22Rv1 (cell line): ENCODE data around the gene CRLF2.

Experiments used
- H3K27ac ChIP-seq: fragments of 450-650 bp; 2 replicates; pipeline ENCODE4 v1.5.1; 2017
- ZFX ChIP-seq: fragments of 450-650 bp; IDR thresholded peaks from 2 replicates; pipeline ENCODE4 v1.6.1; 2017; ENCODE audit warnings: antibody characterized with exemption, borderline replicate concordance
- TF ChIP-seq, protein P1 (sequence below): fragments of 450-650 bp; IDR thresholded peaks from 2 replicates; pipeline ENCODE4 v1.5.1; 2017; ENCODE audit warnings: mild to moderate bottlenecking

The CRLF2 gene

DNA sequence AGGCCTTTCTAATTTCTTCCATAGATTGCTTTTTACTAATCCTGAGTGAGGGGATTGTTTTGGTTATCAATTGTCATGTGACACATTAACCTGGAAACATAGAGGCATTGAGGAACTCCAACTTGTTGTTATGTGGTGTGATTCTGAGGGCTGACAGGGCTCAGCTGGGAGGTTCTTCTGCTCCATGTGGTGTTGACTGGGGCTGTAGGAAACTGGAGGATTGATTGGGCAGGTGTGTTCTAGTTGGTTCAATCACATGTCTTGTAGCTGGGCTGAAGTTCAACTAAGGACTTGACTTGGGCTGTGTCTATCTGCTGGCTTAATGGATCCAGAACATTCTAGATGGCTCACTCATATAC lies 10.8 kb upstream of the CRLF2 start:
- TF ChIP-seq, protein P1, sequence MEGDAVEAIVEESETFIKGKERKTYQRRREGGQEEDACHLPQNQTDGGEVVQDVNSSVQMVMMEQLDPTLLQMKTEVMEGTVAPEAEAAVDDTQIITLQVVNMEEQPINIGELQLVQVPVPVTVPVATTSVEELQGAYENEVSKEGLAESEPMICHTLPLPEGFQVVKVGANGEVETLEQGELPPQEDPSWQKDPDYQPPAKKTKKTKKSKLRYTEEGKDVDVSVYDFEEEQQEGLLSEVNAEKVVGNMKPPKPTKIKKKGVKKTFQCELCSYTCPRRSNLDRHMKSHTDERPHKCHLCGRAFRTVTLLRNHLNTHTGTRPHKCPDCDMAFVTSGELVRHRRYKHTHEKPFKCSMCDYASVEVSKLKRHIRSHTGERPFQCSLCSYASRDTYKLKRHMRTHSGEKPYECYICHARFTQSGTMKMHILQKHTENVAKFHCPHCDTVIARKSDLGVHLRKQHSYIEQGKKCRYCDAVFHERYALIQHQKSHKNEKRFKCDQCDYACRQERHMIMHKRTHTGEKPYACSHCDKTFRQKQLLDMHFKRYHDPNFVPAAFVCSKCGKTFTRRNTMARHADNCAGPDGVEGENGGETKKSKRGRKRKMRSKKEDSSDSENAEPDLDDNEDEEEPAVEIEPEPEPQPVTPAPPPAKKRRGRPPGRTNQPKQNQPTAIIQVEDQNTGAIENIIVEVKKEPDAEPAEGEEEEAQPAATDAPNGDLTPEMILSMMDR = no peak
- no peak for TF ChIP-seq ZFX
- no peak overlapping the region for H3K27ac ChIP-seq

- TF ChIP-seq, protein P1 = no peak
- no peak for TF ChIP-seq ZFX
- H3K27ac ChIP-seq = no peak overlapping the region
These were observed 10.2 kb upstream of the CRLF2 start for GRCh38 chrX:1222531-1223241.

GRCh38 chrX:1221296-1221845 lies 8.9 kb upstream of the CRLF2 start:
- TF ChIP-seq ZFX = no peak
- TF ChIP-seq, protein P1 = no peak
- no peak overlapping the region for H3K27ac ChIP-seq

DNA sequence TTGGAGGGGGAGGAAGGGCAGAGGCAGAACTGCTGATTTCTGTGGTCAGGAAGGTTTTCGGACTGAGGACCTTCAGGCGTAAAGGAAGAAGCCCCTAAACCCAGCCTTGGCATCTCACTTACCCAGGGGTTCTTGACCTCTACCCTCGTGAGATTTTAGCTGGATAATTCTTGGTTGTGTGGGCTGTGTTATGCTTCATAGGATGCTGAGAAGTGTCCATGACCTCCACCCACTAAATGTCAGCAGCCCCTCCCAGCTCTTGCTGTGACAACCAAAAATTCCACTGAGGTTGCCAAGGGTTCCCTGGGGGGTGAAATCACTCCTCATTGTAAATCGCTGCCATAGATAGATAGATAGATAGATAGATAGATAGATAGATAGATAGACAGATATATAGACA lies 5.8 kb upstream of the CRLF2 start:
- TF ChIP-seq, protein P1 = no peak
- no peak for TF ChIP-seq ZFX
- no peak overlapping the region for H3K27ac ChIP-seq

DNA sequence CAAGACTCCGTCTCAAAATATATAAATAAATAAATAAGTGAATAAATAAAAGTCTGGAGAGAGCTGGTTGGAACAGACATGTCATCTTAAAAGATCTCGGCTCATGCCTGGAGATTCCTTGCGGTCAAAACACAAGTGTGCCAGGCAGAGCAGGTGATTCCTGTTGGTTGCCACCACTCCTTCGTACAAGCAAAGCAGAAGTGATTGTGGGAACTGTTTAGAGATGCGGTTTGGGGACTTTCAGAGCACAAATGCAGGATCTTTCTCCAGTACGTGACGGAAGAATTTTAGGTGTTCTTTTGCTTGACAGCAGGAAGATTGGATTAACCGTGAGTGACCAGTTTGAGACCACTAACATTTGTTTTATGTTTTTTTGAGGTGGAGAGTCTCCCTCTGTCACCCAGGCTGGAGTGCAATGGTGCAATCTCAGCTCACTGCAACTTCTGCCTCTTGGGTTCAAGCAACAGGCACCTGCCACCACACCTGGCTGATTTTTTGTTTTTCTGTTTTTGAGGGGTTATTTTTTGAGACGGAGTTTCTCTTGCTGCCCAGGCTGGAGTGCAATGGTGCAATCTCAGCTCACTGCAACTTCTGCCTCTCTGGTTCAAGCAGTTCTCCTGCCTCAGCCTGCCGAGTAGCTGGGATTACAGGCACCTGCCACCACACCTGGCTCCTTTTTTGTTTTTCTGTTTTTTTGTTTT lies 2.8 kb upstream of the CRLF2 start:
- no peak for TF ChIP-seq ZFX
- TF ChIP-seq, protein P1 = no peak
- no peak overlapping the region for H3K27ac ChIP-seq

DNA sequence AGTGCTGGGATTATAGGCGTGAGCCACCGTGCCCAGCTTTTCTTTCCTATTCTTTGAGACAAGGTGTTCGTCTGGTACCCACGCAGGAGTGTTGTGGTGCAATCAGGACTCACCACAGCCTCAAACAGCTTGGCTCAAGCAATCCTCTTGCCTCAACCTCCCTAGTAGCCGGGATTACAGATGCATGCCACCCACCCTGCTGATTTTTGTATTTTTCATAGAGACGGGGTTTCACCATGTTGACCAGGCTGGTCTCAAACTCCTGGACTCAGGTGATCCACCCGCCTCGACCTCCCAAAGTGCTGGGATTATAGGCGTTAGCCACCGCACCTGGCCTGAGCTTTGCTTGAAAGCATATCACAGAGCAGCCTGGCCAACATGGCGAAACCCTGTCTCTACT lies 1.5 kb upstream of the CRLF2 start:
- TF ChIP-seq, protein P1 = no peak
- no peak for TF ChIP-seq ZFX

GRCh38 chrX:1210844-1211243 lies 1.6 kb downstream of the CRLF2 start:
- H3K27ac ChIP-seq = no peak overlapping the region
- TF ChIP-seq ZFX = no peak
- TF ChIP-seq, protein P1 = no peak

More for the DNA sequence above, 1.5 kb upstream of the CRLF2 start:
- no peak overlapping the region for H3K27ac ChIP-seq
